ENCODE measurements around the gene WAS. TPM values are rescaled to one million over a fixed set of nuclear protein-coding genes. Genes with fewer than 3 reads are reported as not detected.
A peak's percentile ranks its signal among the peaks of the same experiment; 100 is the strongest.

WAS gene
- total RNA-seq, 1 experiment from 2014 or later: 0.79 TPM

GRCh38 chrX:48696909-48697727 lies 13.5 kb downstream of the WAS start:
- POLR2A ChIA-PET: interaction anchor here (0.6 to 1.0 kb wide), 3 partner anchors 21 to 124 kb away, joined by 3 to 4 read pairs (median 3); no protein-coding TSS in a partner anchor
- H3K9me3 Mint-ChIP-seq: no peaks in the 10 kb centered on the region
- H3K36me3 Mint-ChIP-seq: peaks cover 21% of the 10 kb centered on the region
- ATAC-seq: peak; percentile 40
- peak; percentile 32 for DNase-seq (ENCODE audit: low spot score)
- H3K4me3 Mint-ChIP-seq: peak overlapping the region; percentile 81
- peaks cover 39% of the 10 kb centered on the region for H3K4me1 Mint-ChIP-seq
- CTCF ChIA-PET: interaction anchor here (1.2 to 1.8 kb wide), 3 partner anchors 49 to 104 kb away, joined by 3 to 6 read pairs (median 3); partner anchors contain the start of gene HDAC6
- H3K27me3 Mint-ChIP-seq (ENCODE audit: low read depth): no peaks in the 10 kb centered on the region; the same call in 1 of the 2 replicates
- H3K27ac Mint-ChIP-seq: peak overlapping the region; percentile 80; the same call in 1 of the 2 replicates
- no peak for TF ChIP-seq RELA (CRISPR knock-in tag; IDR thresholded peaks at IDR 0.05; ENCODE audit: borderline replicate concordance)
- no peak for TF ChIP-seq JUN (CRISPR knock-in tag; IDR thresholded peaks at IDR 0.05)
- TF ChIP-seq SMAD3 (CRISPR knock-in tag; IDR thresholded peaks at IDR 0.05; ENCODE audit: borderline replicate concordance): no peak
- TF ChIP-seq STAT6 (CRISPR knock-in tag; conservative IDR thresholded peaks at IDR 0.05; ENCODE audit: low read depth): no peak
- TF ChIP-seq ESRRA (CRISPR knock-in tag; IDR thresholded peaks at IDR 0.05; ENCODE audit: borderline replicate concordance): no peak
- TF ChIP-seq SOX15 (CRISPR knock-in tag; IDR thresholded peaks at IDR 0.05): no peak
- TF ChIP-seq ZNF425 (CRISPR knock-in tag; conservative IDR thresholded peaks at IDR 0.05): no peak
- TF ChIP-seq, protein P1, sequence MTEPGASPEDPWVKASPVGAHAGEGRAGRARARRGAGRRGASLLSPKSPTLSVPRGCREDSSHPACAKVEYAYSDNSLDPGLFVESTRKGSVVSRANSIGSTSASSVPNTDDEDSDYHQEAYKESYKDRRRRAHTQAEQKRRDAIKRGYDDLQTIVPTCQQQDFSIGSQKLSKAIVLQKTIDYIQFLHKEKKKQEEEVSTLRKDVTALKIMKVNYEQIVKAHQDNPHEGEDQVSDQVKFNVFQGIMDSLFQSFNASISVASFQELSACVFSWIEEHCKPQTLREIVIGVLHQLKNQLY (CRISPR knock-in tag; IDR thresholded peaks at IDR 0.05): no peak
- TF ChIP-seq NR1H2 (CRISPR knock-in tag; IDR thresholded peaks at IDR 0.05): no peak
- TF ChIP-seq MXD4 (CRISPR knock-in tag; IDR thresholded peaks at IDR 0.05; ENCODE audit: borderline replicate concordance): no peak
- TF ChIP-seq, protein P2, sequence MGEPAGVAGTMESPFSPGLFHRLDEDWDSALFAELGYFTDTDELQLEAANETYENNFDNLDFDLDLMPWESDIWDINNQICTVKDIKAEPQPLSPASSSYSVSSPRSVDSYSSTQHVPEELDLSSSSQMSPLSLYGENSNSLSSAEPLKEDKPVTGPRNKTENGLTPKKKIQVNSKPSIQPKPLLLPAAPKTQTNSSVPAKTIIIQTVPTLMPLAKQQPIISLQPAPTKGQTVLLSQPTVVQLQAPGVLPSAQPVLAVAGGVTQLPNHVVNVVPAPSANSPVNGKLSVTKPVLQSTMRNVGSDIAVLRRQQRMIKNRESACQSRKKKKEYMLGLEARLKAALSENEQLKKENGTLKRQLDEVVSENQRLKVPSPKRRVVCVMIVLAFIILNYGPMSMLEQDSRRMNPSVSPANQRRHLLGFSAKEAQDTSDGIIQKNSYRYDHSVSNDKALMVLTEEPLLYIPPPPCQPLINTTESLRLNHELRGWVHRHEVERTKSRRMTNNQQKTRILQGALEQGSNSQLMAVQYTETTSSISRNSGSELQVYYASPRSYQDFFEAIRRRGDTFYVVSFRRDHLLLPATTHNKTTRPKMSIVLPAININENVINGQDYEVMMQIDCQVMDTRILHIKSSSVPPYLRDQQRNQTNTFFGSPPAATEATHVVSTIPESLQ (CRISPR knock-in tag; IDR thresholded peaks at IDR 0.05): no peak
- TF ChIP-seq ZNF281 (CRISPR knock-in tag; IDR thresholded peaks at IDR 0.05): no peak
- no peak for TF ChIP-seq ZNF263 (CRISPR knock-in tag; IDR thresholded peaks at IDR 0.05; ENCODE audit: low read depth)
- TF ChIP-seq ZNF671 (CRISPR knock-in tag; IDR thresholded peaks at IDR 0.05): no peak
- TF ChIP-seq TCF7 (CRISPR knock-in tag; IDR thresholded peaks at IDR 0.05; ENCODE audit: low read depth): no peak

Measured in WTC11 (cell line).